Activated T-cell treated with anti-CD3 and anti-CD28 coated beads for 1 hour (primary cell): ENCODE measurements around the gene JAML.

Experiments
- DNase-seq: peaks from one replicate; pipeline ENCODE4 v3.0.0-alpha.2; 2020; ENCODE audit warnings: low read depth

The JAML gene

GRCh38 chr11:118167906-118168305 is 56.9 kb downstream of the JAML start:
- DNase-seq, result no peak

- no peak for DNase-seq
These were observed 57.6 kb downstream of the JAML start for GRCh38 chr11:118167253-118167652.

- DNase-seq, result no peak
These were observed 58.2 kb downstream of the JAML start for GRCh38 chr11:118166641-118167040.

- DNase-seq, result no peak
These were observed 59.9 kb downstream of the JAML start for GRCh38 chr11:118164885-118165284.

GRCh38 chr11:118163494-118163893 is 61.3 kb downstream of the JAML start:
- no peak for DNase-seq

GRCh38 chr11:118162846-118163245 is 62.0 kb downstream of the JAML start:
- DNase-seq, result no peak

- no peak for DNase-seq
These were observed 63.0 kb downstream of the JAML start for GRCh38 chr11:118161786-118162185.

GRCh38 chr11:118157186-118157895 is 67.5 kb downstream of the JAML start:
- DNase-seq, result no peak

- no peak for DNase-seq
These were observed 68.2 kb downstream of the JAML start for GRCh38 chr11:118156531-118157185.

GRCh38 chr11:118155776-118156530 is 68.9 kb downstream of the JAML start:
- no peak for DNase-seq

GRCh38 chr11:118154641-118155040 is 70.2 kb downstream of the JAML start:
- DNase-seq, result no peak

GRCh38 chr11:118153976-118154375 is 70.8 kb downstream of the JAML start:
- DNase-seq, result no peak

- DNase-seq, result no peak
These were observed 71.3 kb downstream of the JAML start for GRCh38 chr11:118153516-118153915.

GRCh38 chr11:118152552-118153471 is 72.0 kb downstream of the JAML start, which contains the start of gene SCN4B:
Gene SCN4B, minus strand, starts transcription at chr11:118152823. Its CDS starts 150 bp downstream, at chr11:118152673.
- DNase-seq, result no peak

- no peak for DNase-seq
These were observed 72.7 kb downstream of the JAML start for GRCh38 chr11:118152020-118152551.

GRCh38 chr11:118151431-118151830 is 73.4 kb downstream of the JAML start:
- no peak for DNase-seq

- no peak for DNase-seq
These were observed 75.3 kb downstream of the JAML start for GRCh38 chr11:118149493-118149892.

- no peak for DNase-seq
These were observed 76.0 kb downstream of the JAML start for GRCh38 chr11:118148856-118149255.

- no peak for DNase-seq
These were observed 76.6 kb downstream of the JAML start for GRCh38 chr11:118148240-118148639.

GRCh38 chr11:118147502-118147901 is 77.3 kb downstream of the JAML start:
- DNase-seq, result no peak

GRCh38 chr11:118146554-118146953 is 78.3 kb downstream of the JAML start:
- DNase-seq, result no peak
